KBM-7 (cell line): Measurements from ENCODE around the gene FAM78B.

Experiments
- DNase-seq: peaks from one replicate; pipeline ENCODE4 v3.0.0-alpha.2; 2015
- in situ Hi-C: fragments of 300-500 bp; cut with MboI; formaldehyde crosslinking; loops from 2 replicates; pipeline ENCODE4 v1.14.3; 2020; ENCODE audit warnings: low sequenced_read_pairs, low pct_unique_long_range_greater_than_20kb, mixed read lengths

FAM78B gene, protein sequence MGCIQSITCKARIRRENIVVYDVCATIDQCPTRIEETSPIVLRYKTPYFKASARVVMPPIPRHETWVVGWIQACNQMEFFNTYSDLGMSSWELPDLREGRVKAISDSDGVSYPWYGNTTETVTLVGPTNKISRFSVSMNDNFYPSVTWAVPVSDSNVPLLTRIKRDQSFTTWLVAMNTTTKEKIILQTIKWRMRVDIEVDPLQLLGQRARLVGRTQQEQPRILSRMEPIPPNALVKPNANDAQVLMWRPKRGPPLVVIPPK

DNA sequence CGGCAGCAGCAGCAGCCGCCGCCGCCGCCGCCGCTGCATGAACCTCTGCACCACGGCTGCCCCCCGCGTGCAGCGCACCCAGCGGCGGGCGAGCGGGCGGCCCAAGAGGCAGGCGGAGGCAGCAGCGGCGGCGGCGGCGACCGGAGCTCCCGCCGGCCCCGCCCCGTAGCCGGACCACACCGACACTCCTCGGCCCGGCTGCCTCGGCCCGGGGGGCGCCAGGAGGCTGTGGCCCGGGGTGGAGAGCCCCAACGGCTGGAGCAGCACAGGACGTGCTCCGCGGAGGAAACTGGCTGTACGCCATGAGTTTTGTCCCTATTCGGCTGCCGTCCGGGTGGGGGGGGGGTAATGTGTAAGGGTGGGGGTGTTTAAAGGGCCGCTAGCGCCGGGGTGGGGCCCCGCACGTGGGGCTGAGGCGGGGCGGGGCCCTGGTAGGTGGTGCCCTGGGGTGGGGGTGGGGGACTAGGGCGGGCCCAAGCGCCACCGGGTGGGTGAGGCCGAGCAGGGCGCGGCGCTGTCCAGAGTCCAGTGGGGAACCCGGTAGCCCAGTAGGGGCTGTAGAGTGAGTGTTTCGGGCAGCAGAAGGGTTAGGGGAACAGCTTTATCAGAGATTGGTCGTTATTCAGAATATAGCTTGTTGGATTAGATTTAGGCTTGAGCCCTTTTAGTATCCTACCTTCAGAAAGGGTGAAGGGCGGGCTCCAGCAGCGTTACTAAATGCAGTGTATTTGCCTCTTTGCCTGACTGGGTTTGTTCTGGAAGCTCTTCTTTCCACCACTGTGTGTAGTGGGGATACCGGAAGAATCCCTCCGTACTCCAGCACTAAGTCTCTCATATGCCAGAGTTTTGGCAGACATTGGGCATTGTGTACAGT is at the start of gene FAM78B:
TSS of gene FAM78B (minus strand) at position 304 of the 874 bp plus-strand sequence. CDS start 753 bp downstream, outside the sequence.
- in situ Hi-C loops = no loop called here
- DNase-seq = peak; percentile 24

DNA sequence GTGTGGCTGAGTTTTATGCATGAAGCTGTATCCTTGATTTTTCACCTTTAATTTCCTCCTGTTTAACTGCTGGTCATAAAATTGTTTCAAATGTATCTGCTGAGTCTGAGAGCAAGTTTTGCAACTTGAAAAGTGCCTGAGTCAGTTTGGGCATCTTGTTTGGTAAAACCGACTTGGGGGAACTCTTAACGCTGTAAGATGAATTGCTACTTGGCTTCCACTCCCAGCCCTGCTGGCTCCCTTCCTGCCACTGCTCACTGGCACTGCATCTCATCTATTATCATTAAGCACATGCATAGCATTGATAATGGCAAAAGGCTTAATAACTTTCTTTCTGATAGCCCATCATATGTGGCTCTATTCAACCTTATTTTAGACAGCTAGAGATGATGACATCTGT is 35.7 kb upstream of the FAM78B start:
- no peak for DNase-seq
- in situ Hi-C loops = no loop called here

DNA sequence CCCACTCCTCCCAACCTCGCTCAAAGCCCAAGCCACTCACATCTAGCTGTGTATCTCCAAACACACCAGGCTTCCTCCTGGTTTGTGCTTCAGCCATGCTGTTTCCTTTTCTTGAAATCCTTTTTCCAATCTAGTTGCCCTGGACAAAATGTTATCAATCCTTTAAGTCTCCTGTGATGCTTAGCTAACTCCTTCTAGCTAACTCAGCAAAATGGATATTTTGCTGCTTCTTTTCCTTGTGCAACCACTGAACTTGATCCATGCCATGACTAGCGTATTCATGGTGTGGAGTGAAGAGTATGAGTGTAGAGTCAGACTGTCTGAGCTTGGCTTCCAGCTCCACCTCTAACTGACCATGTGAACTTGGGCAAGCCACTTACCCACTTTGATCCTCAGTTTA is 33.9 kb upstream of the FAM78B start:
- in situ Hi-C loops = no loop called here
- no peak for DNase-seq

DNA sequence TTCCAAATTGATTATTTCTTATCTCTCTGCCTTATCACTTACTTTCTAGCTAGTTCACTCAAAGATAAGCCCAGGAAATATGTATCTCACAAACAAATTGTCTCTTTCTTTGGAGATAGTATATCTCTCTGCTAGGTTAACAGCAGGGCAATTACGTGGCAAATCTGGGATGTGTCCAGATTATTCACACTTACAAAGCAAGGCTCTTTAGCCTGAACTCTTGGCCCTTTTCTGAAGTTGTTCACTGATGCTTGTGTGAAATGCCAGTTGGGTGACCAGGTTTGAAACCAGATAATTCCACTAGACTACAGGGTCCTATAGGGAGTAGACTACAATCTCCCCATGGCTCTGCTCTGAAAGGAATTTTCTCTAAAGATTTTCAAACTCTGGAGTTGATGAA is 30.8 kb upstream of the FAM78B start:
- in situ Hi-C loops = no loop called here
- no peak for DNase-seq

DNA sequence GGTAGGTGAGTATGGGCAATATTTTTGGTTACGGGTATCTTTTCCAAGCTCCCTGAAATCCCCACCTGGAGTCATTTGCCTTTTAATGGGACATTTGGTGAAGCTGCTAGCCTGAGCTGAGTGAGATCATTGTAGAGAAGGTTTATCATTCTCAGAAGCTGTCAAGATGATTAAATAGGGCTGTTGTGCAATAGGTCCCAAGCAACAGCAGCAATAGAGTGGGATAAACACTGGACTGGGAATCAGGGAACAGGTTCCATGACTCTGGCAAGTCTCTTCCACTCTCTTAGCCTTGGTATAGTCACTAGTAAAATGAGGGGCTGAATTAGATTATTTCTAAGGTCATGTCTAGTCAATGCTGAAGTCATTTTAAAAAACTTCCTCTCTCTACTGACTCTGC is 30.3 kb upstream of the FAM78B start:
- in situ Hi-C loops = no loop called here
- DNase-seq = no peak

DNA sequence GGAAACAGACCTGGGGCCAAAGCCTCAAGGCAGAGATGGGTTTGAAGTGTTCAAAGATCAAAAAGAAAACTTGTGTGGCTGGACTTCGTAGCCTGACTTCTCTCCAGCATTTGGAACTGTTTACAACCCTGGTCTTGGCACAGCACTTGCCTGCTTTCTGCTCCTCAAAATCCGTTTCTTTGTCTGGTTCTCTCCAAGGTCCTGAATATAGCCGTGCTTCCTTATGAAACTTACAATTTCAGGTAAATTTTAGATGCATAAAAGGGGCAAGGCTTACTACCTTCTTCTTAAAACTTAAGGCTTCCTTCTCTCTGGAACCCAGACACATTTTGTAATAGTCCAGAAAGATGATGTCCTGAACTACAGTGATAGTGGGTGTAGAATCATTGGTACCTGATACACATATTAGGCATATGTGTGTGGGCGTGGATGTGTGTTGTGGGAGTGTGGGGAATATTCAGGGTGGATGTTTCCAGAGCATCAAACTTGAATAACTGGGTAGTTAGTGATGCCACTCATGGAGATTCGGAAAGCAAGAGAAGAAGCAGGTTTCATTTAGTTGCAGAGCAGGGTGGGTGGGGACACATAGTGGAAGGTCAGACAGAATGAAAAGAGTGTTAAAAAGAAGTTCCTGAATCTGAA is 26.4 kb upstream of the FAM78B start:
- DNase-seq = no peak
- in situ Hi-C loops = no loop called here

DNA sequence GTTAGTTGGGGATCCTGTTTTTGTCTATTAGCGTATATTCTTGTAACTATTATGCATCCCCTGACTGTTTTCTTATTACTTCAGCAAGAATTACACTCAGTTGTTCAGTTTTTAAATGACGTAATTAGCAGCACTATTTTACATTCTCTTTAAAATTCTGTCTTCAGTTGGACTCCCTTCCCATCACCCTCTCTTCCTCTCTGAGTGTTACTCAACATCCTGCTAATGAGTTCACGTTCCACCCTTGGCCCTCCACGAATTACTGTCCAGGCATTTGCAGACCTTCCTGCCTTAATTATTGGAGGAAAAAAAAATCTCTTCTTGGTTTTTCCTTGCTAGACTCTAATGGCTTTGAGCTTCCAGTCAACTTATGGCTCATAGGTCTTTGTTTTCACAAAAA is 23.6 kb upstream of the FAM78B start:
- in situ Hi-C loops = no loop called here
- DNase-seq = no peak

DNA sequence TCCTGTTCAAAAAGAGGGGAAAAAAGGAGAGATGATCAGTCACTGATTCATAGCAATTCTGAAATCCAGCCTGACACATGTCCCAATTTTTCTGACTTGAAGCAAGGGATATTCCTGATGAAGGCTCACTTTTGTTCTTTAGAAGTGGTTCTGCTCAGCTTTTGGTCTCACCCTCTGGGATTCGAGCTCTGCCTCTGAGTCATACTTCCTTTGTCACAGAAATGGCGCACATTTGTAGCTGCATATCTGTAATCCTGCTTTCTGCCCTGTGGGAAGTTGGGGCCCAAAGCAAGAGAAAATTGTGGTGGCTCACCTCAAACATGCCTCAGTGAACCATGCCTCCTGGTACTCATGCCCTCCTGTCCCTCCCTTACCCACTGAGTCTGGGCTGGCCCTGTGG is 22.3 kb upstream of the FAM78B start:
- no peak for DNase-seq
- in situ Hi-C loops = no loop called here

DNA sequence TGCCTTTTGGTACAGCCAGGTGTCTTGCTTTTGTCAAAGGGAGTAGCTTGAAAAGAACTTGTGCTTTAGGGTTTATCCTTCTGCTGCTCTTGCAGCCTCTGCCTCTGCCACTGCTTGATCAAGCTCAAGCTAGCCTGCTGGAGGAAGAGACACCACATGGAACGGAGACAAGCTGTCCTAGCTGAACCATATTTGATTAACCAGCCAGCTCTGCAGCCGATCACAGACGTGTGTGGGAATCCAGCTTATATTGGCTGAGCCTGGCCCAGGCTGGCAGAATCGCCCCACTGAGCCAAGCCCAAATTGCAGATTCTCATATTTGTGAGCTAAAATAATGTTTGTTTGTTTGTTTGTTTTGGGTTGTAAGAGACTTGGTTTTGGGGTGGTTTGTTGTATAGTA is 18.7 kb upstream of the FAM78B start:
- DNase-seq = no peak
- in situ Hi-C loops = no loop called here

DNA sequence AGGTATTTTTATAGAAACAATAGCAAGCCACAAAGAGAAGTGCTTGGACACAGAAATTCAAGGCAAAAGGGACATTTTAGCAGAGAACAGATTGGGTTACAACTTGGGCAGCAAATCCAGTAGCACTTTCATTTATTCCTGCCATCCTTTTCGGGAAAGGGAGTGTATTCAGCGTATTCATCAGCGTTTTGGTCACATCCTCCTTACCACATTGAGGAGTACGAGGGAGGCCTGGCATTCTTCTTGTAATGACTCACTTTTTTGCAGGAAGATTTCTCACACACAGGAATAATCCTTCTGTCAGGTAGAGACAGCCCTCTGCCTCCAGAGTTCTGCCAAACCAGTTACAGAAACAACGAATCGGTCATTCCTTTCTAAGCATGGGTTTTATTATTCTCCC is 18.1 kb upstream of the FAM78B start:
- in situ Hi-C loops = no loop called here
- DNase-seq = no peak

DNA sequence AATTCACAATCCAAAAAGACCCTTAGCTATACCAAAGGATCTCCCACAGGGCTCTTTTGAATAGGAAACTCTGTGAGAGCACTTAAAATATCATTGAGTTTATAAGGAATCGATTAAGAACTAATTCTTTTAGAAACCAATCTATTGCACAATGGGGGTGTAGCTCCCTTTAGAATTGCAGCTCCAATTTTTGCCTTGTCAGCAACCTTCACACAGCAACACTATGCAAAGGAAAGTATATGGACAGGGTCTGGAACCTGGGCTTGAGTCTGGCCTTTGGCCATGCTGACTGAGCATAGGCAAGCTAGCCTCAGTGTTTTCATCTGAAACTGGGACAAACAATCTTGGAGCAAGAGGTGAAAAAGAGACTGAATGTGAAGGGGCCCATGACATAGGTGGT is 17.2 kb upstream of the FAM78B start:
- in situ Hi-C loops = no loop called here
- no peak for DNase-seq

DNA sequence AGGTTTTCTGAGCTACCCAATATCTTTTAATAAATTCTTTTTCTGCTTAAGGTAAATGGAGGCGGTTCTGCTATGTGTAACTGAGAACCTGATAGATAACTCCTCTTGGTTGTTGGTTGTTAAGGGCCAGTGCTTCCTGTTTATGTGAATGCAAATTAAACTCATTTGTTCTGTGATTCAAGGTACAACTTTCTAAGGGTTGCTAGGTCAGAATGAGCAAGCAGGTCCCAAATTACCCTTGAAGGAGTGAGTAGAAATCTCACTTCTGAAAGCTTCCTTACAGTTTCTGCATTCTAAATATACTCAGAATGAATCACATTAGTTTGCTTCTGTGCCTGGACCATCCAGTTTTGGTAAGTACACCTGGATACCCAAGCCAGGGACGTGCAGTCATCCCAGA is 15.5 kb upstream of the FAM78B start:
- no peak for DNase-seq

DNA sequence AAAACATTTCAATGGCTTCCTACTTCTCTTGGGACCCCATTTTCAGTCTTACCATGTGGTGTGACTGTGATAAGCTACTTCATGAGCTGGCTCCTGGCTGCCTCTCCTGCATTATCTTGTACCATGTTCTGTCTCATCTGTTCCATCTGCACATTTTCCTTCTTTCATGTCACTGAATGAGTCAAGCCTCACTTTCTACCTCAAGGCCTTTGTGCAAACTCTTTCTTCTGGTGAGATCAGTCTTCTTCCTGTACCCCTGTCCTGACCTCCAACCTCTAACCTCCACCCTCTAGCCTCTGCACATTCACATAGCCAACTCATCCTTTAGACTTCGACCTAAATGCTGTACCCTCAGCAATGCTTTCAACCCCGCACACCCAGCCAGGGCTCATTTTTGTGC is 9.6 kb upstream of the FAM78B start:
- no peak for DNase-seq
- in situ Hi-C loops = no loop called here

More for the DNA sequence above, 15.5 kb upstream of the FAM78B start:
- in situ Hi-C loops = no loop called here

DNA sequence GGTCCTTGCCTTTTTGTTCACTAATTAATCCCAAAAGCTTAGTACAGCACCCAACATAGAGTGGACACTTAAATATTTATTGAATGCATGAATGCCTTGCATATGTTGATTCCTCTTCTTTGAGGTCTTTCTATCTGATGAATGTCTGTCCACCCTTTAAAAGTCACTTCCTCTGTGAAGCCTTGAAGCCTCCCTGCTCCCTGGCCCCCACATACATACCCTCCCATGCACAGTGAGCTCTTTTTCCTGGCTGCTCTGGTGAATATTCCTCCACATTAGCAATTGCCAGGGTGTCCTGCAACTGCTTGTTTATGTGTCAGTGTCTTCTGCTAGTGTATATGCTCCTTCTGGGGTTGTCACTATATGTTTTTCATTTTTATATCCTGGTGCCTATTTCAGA is 8.2 kb upstream of the FAM78B start:
- no peak for DNase-seq
- in situ Hi-C loops = no loop called here

DNA sequence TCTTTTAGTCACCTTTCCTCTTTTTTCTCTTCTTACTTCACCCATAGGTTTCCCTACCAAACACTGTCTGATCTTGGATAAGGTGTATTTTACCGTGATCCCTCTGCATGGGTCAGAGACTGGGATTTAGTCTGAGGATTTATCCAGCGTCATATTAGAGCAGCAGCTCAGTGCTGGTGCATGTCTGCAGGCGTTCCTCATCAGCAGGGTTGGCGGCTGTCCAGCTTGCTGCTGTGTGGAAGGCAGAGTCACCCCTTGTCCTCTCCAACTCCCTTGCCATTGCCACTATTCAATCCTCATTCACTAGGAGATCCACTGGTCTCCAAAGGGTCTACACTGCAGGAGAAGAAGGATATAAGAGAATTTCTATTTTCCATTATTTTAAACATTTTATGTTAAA is 7.3 kb upstream of the FAM78B start:
- in situ Hi-C loops = no loop called here

DNA sequence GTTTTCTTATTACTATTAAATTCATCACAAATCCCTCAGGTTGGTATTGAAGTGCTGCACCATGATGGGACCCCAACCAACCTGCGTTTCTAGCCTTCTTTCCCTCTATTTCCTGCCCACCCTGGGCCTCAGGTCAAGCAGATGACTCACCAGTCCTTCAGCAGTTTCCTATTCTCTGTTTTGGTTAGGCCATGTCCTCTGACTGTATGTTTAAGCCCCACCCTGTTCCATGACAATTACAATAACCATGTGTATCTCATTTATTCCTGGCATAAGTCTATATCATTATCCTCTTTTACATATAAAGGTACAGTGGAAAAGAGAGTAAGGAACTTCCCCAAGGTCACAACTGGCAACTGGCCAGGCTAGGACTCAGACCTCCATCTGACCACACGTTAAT is 5.3 kb upstream of the FAM78B start:
- in situ Hi-C loops = no loop called here

More for the DNA sequence above, 7.3 kb upstream of the FAM78B start:
- DNase-seq = no peak

DNA sequence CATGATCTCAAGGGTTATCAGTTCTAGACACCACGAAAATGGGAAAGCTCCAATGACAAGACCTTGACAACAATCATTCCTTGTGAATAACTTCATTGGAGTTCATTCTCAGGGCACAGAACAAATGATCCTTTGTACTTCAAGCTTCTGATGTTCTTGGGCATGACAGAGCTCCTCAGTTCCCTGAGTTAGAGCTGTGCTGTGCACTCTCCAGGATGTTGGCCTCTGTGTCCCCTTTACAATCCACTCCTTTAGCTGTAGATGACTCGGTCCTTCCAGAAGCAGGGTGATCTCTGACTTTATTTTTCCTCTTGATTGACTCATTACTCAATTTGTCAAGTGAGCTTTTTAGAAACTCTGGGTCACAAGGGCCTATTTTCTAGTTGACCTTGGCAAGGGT is 3.9 kb upstream of the FAM78B start:
- no peak for DNase-seq
- in situ Hi-C loops = no loop called here

More for the DNA sequence above, 5.3 kb upstream of the FAM78B start:
- no peak for DNase-seq

DNA sequence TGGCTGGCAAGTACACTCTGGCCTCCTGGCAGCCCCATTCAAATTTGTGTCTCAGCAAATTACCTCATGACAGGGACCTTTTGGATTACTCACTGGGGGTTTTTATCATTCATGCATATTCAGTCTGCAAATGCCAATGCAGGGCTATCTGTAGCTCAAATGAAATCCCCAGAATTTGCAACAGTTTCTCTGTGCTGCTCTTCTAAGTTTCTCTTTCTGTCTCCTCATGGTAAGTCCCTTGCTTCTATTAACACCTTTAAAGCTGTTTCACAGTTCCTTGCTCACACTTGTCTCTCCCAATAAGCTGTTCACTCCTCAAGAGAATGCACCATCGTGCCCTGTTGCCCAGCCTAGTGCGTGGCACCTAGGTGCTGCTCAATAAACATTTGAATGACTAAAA is 3.3 kb upstream of the FAM78B start:
- in situ Hi-C loops = no loop called here
- DNase-seq = no peak

DNA sequence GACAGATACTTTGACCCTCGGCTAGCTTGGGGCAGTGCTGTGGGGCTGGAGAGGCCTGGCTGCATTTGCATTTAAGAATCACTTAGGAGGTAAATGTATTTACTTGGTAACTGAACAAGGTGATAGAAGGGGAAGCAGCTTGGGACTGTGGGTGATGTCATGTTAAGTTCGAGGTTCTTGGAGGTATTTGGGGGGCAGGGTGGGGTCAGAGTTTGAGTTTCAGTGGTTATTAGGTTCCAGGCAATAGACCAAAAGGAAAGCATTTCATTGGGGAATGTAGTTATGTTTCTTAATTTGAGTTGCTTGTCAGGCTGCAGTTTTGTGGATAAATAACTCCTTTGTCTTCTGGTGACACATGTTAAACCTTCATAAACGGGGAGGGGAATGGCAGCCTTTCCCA is 2.4 kb upstream of the FAM78B start:
- in situ Hi-C loops = no loop called here
- DNase-seq = no peak

DNA sequence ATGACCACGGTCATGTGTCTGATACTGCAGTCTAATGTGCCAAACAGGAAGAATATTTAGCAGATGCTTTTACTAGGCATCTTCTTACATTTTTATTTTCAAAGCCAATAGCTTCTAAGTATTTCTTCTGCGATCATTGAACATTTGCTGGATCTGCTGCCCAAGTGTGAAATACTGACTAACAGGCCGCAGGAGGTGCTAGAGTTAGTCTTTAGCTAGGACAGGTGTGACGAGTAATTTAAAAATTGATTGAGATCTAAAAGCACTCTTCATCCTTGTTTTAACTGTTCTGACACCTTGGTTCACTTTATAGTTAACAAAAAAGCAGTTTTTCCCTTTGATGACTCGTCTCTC is 748 bp upstream of the FAM78B start:
- no peak for DNase-seq
- in situ Hi-C loops = no loop called here
